HG02759 (cell line): ENCODE data around the gene NEK7.
"Not testable (repeated sequence)": the region's sequence is repeated elsewhere in the genome, so short reads cannot be mapped to it uniquely, and the experiment has no call there.

Experiments used
- ATAC-seq: cut with Tn5 transposase; IDR thresholded peaks from one replicate; pipeline ENCODE4 v1.9.1; 2021; ENCODE audit warnings: mild to moderate bottlenecking, moderate library complexity; ENCODE audit not compliant: unreplicated experiment

Gene NEK7

DNA sequence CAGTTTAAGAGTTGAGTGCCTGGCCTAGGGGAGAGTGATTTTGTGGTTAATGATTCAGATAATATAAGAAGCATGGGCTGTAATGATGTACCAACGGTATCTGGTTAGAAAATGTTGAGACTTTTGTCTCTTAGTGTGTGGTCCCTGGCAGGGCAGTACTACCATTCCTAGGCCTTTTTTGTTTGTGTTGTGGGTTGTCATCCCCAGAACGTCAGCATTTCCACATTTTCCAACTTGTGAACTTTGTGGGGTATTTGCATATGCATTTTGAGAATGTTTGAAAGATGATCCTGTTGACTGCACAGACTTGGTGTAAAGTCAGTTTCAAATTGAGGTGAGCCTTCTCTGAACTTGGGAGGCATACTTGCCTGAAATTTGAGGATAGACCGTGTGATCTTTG is 11.4 kb downstream of the NEK7 start:
- peak; percentile 38 for ATAC-seq

DNA sequence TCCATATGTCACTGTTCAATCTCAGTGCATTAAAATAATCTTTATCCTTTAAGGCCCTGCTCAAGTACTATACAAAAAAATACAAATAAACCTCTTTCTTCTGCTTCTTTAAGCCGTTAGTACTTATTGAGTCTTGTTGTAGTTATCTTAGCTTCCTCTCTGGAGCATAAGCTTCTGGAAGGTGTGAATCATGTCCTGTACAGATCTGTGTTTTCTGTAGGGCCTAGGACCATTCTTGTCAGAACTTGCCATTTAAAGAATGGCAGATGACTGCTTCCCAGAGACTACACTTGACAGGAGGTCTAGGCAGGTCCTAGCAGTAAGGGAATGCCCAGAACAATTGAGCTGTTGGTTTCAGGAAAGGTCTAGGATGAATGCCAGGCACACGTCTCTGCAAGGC is 12.9 kb downstream of the NEK7 start:
- ATAC-seq: no peak

DNA sequence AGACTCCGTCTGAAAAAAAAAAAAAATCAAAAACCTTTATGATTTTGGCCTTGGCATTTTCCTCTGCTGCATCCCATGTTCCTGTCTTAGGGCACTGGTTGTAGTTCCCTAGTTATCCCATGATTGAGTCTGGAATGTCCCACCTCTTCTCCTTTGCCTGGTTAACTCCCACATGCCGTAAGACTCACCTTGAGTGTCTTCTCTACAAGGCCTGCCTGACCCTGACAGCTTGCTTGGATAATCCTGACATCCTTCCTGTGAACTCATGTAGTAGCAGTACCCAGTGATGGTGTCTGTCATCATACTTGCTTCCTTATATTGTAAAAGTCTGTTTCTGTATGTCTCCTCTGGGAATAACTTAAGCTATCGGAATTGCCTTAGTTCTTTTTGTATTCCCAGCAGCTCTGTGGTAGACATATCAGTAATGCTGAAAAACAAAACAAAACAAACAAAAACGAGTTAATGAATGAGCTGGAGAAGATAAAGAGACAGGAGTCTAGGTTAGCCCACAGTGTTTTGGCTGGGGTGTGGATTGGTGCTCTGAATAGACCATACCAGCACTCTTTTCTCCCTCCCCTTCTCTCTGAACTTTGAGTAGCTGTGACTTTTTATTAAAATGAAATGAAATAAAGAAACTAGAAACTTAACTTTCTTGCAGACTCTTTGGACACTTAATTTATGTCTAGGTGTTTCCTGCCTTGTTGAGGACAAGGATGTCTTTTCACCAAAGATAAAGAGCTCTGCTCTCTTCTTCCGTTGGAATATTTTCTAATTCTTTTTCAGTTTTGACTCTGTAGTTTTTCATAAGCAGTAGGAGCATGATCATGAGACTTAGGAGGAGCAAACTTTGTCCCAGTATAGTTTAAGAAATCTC is 15.1 kb downstream of the NEK7 start:
- no peak for ATAC-seq

DNA sequence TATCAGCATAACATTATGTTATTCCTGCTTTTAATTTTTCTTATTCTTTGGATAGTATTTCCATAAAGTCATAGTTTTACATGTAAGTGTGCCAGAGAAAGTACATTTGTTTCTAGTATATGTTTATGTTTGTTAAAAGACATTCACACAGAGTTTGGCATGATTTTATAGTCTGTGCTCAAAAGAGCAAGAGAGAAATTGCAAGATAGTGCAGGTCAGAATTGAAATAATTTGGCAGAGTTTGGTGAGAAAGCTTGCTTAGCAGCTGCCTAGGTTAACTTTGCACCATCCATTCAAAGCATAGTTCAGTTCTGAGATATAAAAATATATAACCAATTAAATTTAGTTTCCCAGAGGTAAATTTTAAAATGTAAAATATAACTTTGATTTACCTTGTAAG is 17.0 kb downstream of the NEK7 start:
- no peak for ATAC-seq

DNA sequence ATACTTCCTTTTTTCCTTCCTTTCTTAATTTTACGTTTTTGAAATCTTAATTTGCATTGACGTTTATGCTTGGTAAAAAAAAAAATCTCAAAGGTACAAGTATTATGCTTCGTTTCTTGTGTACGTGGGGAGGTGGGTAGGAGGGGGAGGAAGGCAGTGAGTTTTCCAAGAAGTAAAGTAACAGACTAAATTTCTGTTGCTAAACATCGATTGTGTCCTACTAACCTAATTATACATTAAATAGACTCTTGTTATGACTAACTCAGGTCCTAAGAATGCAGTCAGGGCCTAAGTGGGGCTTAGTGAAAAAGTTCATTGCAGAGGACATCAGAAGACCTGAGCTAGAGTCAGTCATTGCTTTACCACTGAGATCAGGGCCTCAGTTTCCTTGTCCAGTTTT is 17.5 kb downstream of the NEK7 start:
- peak; percentile 64 for ATAC-seq

DNA sequence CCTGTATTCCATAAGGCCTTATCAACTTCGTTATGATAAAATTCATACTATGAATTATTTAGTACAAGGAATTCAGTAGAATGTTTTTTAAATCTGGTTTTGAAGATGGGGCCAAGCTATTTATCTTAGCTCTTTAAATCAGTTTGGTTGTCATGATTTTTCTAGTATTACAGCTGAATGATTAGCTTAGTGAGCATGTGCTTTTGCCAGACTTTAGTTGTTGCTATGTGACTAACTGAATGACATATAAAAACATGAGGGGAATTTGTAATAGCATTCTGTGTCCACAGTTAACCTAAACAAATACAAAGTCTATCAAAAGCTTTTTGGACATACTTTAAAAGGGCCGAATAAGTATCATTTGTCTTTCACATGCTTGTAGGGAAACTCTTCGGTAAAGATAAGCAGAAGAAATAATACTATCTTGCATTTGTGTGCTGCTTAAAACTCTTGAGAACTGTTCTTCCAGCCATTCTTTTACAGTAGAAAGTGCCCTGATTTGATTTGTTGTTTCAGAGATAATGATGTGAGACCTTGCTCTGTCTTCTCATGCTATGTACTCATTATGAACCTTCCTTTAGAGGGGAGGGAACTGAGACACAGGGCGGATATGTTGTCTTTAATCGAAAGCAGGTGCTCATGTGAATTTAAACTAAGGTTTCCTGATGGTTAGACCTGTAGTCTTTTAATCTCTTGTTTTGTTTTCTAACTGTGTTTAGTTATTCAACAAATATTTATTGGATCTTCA is 18.8 kb downstream of the NEK7 start:
- ATAC-seq: no peak

DNA sequence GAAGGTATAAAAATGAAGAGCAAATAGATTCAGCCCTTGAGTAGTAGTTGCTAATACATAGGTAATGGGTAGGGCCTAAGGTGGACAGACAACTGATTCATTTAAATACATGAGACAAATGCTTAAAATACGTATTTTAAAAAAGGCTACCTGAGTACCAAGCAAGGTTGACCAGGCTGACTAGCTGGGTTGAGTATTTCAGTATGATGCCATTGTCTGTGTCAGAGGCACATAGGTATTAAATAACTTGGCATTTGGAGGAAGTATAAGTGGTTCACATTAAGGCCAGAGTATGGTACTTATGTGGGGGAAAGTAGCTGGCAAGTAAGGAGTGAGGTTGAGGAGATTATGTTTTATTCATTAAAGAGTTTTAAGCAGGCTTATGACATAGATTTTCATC is 19.4 kb downstream of the NEK7 start:
- no peak for ATAC-seq

DNA sequence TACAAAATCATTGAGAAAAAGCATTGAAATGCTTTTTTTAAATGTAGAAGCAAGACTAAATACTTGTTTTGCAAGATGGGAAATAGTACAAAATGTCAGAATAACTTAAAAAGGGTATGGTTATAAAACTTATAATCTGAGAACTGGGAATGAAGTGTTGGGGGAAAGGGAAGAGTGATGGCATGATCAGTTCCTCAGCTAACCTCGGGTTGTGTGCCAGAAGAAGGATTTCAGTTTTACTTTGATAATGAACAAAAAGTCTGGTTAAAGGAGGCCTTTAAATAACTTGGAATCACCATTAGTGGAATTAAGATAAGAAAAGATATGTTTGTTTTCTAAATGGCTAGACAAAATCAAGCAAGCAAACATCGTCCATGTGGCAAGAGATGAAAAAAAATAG is 20.7 kb downstream of the NEK7 start:
- no peak for ATAC-seq

DNA sequence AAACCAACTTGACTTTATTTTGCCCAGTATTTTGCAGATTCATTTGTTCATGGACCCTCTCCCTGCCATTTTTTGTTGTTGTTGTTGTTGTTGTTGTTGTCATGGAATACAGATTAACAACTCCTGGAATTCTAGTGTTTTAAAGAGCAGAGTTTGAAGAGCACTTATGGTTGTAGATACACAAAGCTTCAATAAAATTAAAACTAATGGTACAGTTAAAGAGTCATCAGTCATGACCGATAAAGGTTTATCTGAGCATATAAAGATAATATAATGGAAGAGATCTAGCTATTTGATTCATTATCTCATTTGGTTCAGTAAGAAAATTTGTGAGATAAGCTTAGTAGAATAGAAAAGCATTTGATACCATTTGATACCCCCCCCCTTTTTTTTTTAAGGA is 21.8 kb downstream of the NEK7 start:
- no peak for ATAC-seq

DNA sequence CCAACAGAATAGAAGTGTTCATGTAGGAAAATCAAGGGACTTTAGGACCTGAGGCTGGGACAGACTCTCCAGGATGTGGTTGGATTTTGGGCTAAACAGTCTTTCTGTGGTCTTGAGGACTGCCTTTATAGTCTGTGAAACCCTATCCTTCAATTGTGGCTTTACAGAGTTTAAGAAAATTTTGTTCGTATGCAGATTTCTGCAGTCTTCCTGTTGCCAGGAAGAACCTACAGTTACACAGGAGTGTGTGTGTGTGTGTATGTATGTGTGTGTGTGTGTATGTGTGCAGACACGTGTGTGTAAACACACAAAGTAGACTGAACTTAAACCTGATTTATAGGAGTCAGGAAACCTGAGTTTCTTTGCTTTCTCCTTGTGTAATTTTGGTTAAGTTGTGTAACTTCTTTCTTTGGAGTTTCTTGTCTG is 22.8 kb downstream of the NEK7 start:
- ATAC-seq: peak; percentile 46

DNA sequence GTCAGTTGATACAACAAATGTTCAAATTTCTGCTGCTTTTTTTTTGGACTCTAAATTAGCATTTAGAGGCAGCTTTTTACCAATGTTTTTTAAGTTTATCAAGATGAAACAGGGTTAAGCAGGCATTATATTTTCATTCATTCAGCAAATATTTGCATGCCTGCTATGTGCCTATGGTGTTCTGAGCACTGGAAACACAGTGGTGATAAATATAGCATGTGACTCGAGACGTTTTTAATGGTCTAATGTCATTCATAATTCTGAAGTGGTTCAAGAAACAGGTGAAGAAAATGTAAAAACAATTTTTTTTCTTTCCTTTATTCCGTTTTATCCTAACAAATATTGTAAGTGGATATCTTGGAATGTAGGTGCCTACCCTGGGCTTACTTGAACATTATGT is 26.8 kb downstream of the NEK7 start:
- no peak for ATAC-seq

DNA sequence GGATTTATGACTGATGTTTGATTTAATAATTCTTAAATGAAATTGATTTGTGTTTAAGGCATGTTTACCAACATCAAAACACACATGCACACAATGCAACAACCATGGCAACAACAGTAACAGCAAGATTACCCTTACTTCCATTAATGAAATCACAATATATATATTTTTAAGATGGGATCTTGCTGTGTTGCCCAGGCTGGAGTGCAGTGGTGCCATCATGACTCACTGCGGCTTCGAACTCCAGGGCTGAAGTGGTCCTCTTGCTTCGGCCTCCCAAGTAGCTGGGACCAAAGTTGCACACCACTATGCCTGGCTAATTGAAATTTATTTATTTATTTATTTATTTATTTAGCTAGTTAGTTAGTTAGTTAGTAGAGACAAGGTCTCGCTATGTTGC is 27.7 kb downstream of the NEK7 start:
- no peak for ATAC-seq

DNA sequence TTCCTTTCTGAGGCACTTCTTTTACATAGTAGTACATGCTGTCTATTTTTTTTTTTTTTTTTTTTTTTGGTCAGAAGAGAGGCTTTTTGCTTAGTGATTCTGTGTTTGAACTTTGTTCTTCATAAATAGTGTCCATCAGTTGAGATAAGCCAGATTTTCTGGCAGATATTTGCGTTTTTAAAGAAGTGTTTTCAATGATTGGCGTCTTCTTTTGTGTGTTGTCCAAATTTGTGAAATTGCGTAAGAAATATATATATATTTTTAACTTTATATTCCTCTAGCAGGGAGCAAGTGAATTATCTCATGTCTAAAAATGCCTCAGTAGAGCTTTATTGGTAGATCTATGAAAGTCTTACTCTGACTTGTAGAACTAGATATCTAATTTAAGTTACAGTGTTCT is 28.3 kb downstream of the NEK7 start:
- no peak for ATAC-seq

DNA sequence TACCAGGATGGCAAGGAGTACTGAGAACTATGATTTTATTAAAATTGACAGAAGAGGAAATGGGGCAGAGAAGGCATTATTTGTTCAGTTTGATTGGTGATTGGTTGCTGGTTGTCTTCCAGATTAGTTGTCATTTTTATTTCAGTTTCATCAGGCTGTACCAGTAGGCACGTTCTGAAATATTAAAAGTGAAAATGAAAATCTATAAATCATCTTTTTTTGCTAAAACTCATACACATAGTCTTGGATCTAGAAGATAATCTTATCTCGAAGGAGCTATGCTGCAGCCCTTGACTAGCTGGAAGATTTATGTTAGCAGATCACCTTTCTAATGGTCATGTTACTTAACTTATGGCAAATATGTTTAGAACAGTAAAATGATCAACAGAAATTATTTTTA is 29.0 kb downstream of the NEK7 start:
- peak; percentile 52 for ATAC-seq

DNA sequence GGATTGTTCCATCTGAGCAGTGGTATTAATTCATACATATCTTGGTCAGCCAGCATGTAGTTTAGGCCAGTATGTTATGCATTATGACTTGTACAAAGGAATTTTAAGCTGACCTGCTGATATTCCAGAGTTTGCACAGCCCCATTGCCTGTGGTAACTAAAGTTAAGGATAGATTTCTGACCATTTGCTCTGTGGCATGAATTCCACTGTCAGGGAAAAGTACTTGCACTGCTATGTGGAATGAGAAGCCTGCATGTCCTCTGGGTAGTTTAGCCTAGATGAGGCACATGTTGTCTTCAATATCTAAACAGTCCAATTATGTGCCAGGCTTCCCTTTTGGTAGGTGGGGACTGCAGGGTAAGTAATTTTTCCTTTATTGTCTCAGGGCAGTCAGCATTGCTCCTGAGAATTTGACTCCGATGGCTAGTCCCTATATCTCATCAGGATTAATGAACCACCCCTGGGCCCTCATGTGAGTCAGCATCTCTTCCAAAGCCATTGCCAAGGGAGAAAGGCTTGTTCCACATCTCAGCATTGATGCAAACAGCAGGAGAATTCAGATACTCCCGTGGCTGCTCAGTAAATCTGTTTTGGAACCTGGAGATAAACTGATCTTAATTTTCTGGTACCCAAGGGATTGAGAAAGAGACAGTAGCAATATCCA is 30.2 kb downstream of the NEK7 start:
- ATAC-seq: no peak

DNA sequence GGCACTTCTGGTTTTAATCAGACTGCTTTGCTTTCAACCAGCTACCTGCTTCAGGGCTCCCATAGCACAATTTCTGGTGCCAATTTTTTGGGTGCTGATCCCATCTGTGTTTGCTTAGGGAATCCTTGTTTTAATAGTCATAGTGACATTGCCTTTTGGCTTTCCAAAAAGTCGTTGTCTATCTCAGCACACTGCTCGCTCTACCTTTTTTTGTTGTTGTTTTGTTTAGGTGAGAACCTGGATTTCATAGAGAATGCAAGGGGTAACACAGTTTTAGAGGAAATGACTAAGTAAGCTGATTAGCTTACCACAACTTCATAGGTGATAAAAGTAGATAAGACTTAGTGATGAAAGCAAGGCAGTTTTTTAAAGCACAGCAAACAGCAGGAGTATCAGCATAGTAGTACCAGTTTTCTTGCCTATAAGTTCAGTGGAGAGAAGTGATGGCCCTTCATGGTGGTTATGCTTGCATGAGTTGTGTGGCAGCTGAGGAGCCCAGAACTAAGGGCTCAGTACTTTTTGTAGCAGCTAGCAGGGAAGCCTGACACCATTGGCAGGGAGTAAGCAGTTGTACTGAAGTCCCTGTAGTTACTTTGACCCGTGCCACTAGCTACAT is 31.3 kb downstream of the NEK7 start:
- no peak for ATAC-seq

DNA sequence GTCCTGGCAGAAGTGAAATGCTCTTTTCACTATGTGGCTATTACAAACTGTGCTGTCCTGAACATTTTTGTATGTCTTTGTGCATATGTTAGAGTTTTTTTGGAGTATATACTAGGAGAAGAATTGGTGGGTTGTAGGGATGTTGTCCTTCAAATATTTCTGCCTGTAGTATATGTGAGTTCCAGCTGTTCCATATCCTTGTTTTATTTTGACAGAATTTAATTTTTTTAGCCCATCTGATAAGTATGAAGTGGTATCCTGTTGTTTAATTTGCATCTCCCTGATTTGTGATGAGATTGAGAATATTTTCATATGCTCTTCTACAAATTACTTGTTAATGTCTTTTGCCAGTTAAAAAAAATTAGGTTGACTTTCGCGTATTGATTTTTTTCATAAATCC is 34.3 kb downstream of the NEK7 start:
- ATAC-seq: no peak

DNA sequence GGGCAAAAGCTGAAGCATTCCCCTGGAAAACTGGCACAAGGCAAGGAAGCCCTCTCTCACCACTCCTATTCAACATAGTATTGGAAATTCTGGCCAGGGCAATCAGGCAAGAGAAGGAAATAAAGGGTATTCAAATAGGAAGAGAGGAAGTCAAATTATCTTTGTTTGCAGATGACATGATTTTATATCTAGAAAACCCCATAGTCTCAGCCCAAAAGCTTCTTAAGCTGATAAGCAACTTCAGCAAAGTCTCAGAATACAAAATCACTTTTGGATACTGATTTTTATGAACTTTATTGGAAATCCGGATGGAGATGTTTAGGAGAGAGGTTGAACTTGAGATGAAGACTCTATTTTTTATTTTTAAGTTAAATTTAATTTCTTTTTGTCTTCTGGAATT is 37.1 kb downstream of the NEK7 start:
- ATAC-seq: not testable (repeated sequence)

DNA sequence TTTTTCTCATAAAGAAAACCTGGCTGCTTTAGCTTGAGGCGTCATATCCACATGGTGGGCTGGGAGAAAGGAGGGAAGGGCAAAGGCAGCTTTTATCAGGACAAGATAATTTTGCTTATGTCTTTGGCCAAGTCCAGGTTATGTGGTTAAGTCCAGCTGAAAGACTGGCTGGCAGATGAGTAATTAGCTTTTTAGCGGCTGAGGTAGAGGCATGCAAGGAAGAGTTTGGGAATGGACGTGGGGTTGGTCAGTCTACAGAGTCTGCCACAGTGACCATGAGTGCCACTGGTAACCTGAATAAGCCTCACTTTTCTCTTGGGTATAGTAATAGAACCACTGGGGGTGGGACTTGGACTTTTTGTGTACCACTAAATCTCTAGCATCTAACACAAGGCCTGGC is 39.8 kb downstream of the NEK7 start:
- ATAC-seq: no peak

DNA sequence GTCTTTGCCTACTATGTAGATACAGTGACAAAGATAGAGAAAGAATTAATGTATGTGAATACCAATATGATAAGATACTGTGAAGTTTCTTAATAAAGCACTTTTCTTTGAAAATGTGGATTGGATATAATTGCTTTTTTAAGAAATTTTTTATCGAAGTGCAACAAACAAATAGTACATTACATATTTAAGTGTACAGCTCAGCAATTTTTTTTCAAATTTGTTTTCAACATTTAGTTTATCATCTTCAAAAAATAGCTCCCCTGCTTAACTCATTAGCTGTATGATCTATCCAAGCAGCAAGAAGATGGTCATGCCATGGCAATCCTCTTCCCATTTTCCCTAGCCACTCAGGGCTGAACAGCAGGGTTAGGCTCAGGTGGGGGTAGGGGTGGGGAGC is 40.5 kb downstream of the NEK7 start:
- no peak for ATAC-seq

DNA sequence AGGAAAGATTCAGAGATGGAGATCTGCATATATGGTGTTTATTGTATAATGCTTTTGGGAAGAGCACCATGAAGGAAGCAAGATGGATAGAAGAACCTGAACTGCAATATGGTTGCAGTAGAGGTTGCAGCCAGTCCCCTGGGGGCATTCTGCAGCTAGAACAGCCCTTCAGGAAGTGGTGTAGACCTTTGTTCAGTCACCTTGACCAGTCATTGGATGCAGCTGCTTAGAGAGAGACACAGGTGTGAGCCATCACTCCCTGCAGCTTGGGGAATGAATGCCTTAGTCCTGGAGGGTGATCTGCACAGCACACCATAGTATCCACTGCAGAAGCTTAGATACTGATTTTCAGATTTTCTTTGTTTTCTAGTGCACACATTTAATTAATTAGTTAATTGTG is 42.3 kb downstream of the NEK7 start:
- peak; percentile 79 for ATAC-seq
